IMR-90 (cell line): Measurements from ENCODE around the gene TUBA3C.
"Not testable (repeated sequence)": the region's sequence is repeated elsewhere in the genome, so short reads cannot be mapped to it uniquely, and the experiment has no call there.

Experiments used
- CEBPB ChIP-seq: IDR thresholded peaks from 2 replicates; pipeline ENCODE4 v1.6.1; 2012; ENCODE audit warnings: low read depth, low read length, improper control_type of control experiment
- CHD1 ChIP-seq: IDR thresholded peaks from 2 replicates; pipeline ENCODE4 v1.6.1; 2012; ENCODE audit warnings: low read depth, low read length, improper control_type of control experiment
- CTCF ChIP-seq: conservative IDR thresholded peaks from 2 replicates; pipeline ENCODE4 v1.5.1; 2012; ENCODE audit warnings: mild to moderate bottlenecking, low read depth, low read length, improper control_type of control experiment
- ELK1 ChIP-seq: fragments of 150-350 bp; IDR thresholded peaks from 2 replicates; pipeline ENCODE4 v1.6.1; 2016; ENCODE audit warnings: low read depth, mild to moderate bottlenecking, low read length, moderate library complexity, borderline replicate concordance
- FOS ChIP-seq: fragments of 150-350 bp; IDR thresholded peaks from 2 replicates; pipeline ENCODE4 v1.6.1; 2016; ENCODE audit warnings: low read depth, low read length
- MAFK ChIP-seq: IDR thresholded peaks from 2 replicates; pipeline ENCODE4 v1.6.1; 2012; ENCODE audit warnings: low read depth, low read length, improper control_type of control experiment
- MAZ ChIP-seq: IDR thresholded peaks from 2 replicates; pipeline ENCODE4 v1.6.1; 2012; ENCODE audit warnings: low read depth, mild to moderate bottlenecking, low read length, improper control_type of control experiment, moderate library complexity, borderline replicate concordance
- MXI1 ChIP-seq: IDR thresholded peaks from 2 replicates; pipeline ENCODE4 v1.6.1; 2012; ENCODE audit warnings: low read depth, mild to moderate bottlenecking, low read length, moderate library complexity, borderline replicate concordance
- NFE2L2 ChIP-seq: fragments of 150-350 bp; IDR thresholded peaks from 2 replicates; pipeline ENCODE4 v1.6.1; 2016; ENCODE audit warnings: low read depth, mild to moderate bottlenecking, low read length
- POLR2A ChIP-seq: IDR thresholded peaks from 2 replicates; pipeline ENCODE4 v1.6.1; 2012; ENCODE audit warnings: mild to moderate bottlenecking, low read depth, low read length
- RAD21 ChIP-seq: IDR thresholded peaks from 2 replicates; pipeline ENCODE4 v1.6.1; 2012; ENCODE audit warnings: low read length, improper control_type of control experiment
- RCOR1 ChIP-seq: IDR thresholded peaks from 2 replicates; pipeline ENCODE4 v1.6.1; 2012; ENCODE audit warnings: mild to moderate bottlenecking, low read length, improper control_type of control experiment; ENCODE audit not compliant: insufficient replicate concordance
- RFX5 ChIP-seq: IDR thresholded peaks from 2 replicates; pipeline ENCODE4 v1.8.0; 2012; ENCODE audit warnings: low read depth, mild to moderate bottlenecking, low read length, moderate library complexity

GRCh38 chr13:19189911-19190310 is 8.3 kb upstream of the TUBA3C start:
- TF ChIP-seq CTCF, CEBPB, RFX5, POLR2A, MAZ, NFE2L2, MAFK, FOS, CHD1, MXI1, RAD21, ELK1, RCOR1: not testable (repeated sequence)
